GM12891 (cell line): ENCODE data around the gene SNRNP27.

ENCODE experiments used
- DNase-seq: peaks from one replicate; pipeline ENCODE4 v3.0.0; 2011; ENCODE audit warnings: low spot score; ENCODE audit not compliant: insufficient read length
- FAIRE-seq: peaks from 2 replicates; lab custom pipeline; 2011; peaks lifted over from hg19 to GRCh38; lab: Jason Lieb, UNC
- PAX5 ChIP-seq: IDR thresholded peaks from 2 replicates; pipeline ENCODE4 v1.6.1; 2011; ENCODE audit warnings: low read length, moderate library complexity, mild to moderate bottlenecking; ENCODE audit not compliant: insufficient read depth, severe bottlenecking
- POLR2A ChIP-seq: IDR thresholded peaks from 2 replicates; pipeline ENCODE4 v1.6.1; 2011; ENCODE audit warnings: low read depth, low read length, control low read depth
- POLR2AphosphoS5 ChIP-seq: IDR thresholded peaks from 2 replicates; pipeline ENCODE4 v1.6.1; 2011; ENCODE audit warnings: low read depth, low read length, control low read depth
- POU2F2 ChIP-seq: IDR thresholded peaks from 2 replicates; pipeline ENCODE4 v1.6.1; 2011; ENCODE audit warnings: low read depth, mild to moderate bottlenecking, control low read depth, low read length, moderate library complexity
- SPI1 ChIP-seq: IDR thresholded peaks from 2 replicates; pipeline ENCODE4 v1.6.1; 2011; ENCODE audit warnings: low read depth, low read length, control low read depth
- TAF1 ChIP-seq: IDR thresholded peaks from 2 replicates; pipeline ENCODE4 v1.6.1; 2011; ENCODE audit warnings: low read depth, low read length, control low read depth

SNRNP27 gene

GRCh38 chr2:69933254-69933828 lies 39.6 kb downstream of the SNRNP27 start:
- TF ChIP-seq TAF1 (no peak), PAX5 (no peak), SPI1 (no peak), POLR2A (no peak), POLR2AphosphoS5 (no peak), POU2F2 (no peak)

GRCh38 chr2:69933839-69934613 lies 40.3 kb downstream of the SNRNP27 start:
- FAIRE-seq (no peak), DNase-seq (no peak)
- no peak for TF ChIP-seq POLR2A
- TF ChIP-seq TAF1, result no peak
- TF ChIP-seq POLR2AphosphoS5, result no peak
- TF ChIP-seq POU2F2, result no peak
- no peak for TF ChIP-seq PAX5

More at GRCh38 chr2:69933254-69933828, 39.6 kb downstream of the SNRNP27 start:
- FAIRE-seq, result no peak
- DNase-seq, result no peak

- TF ChIP-seq PAX5 (no peak), SPI1 (no peak), POLR2AphosphoS5 (no peak), POU2F2 (no peak), POLR2A (no peak), TAF1 (no peak)
- FAIRE-seq, result no peak
- no peak for DNase-seq
Observed at GRCh38 chr2:69934614-69934908, 40.8 kb downstream of the SNRNP27 start.

GRCh38 chr2:69935011-69935410 lies 41.3 kb downstream of the SNRNP27 start:
- no peak for DNase-seq
- no peak for FAIRE-seq
- TF ChIP-seq POU2F2 (no peak), POLR2AphosphoS5 (no peak), SPI1 (no peak), PAX5 (no peak), TAF1 (no peak), POLR2A (no peak)

GRCh38 chr2:69936906-69937305 lies 43.1 kb downstream of the SNRNP27 start:
- TF ChIP-seq POLR2AphosphoS5 (no peak), TAF1 (no peak), SPI1 (no peak), POLR2A (no peak), PAX5 (no peak)
- FAIRE-seq (no peak), DNase-seq (no peak)

GRCh38 chr2:69937968-69938367 lies 44.2 kb downstream of the SNRNP27 start:
- FAIRE-seq, result no peak
- DNase-seq, result no peak
- TF ChIP-seq POU2F2 (no peak), SPI1 (no peak), POLR2AphosphoS5 (no peak), PAX5 (no peak), TAF1 (no peak), POLR2A (no peak)

GRCh38 chr2:69939722-69940121 lies 46.0 kb downstream of the SNRNP27 start:
- FAIRE-seq (no peak), DNase-seq (no peak)
- TF ChIP-seq POU2F2 (no peak), PAX5 (no peak), SPI1 (no peak), POLR2AphosphoS5 (no peak), TAF1 (no peak), POLR2A (no peak)

GRCh38 chr2:69940691-69941090 lies 46.9 kb downstream of the SNRNP27 start:
- DNase-seq, result no peak
- FAIRE-seq, result no peak

GRCh38 chr2:69943000-69943842 lies 49.5 kb downstream of the SNRNP27 start:
- TF ChIP-seq PAX5 (no peak), POU2F2 (no peak)
- DNase-seq (no peak), FAIRE-seq (no peak)

More at GRCh38 chr2:69940691-69941090, 46.9 kb downstream of the SNRNP27 start:
- no peak for TF ChIP-seq POU2F2
- TF ChIP-seq POLR2A, result no peak
- no peak for TF ChIP-seq TAF1
- TF ChIP-seq POLR2AphosphoS5, result no peak
- no peak for TF ChIP-seq SPI1
- no peak for TF ChIP-seq PAX5
